ENCODE results near the gene RALGPS1.

GRCh38 chr9:127097683-127098082, 183.1 kb downstream of the RALGPS1 start:
- TF ChIP-seq, protein P1, sequence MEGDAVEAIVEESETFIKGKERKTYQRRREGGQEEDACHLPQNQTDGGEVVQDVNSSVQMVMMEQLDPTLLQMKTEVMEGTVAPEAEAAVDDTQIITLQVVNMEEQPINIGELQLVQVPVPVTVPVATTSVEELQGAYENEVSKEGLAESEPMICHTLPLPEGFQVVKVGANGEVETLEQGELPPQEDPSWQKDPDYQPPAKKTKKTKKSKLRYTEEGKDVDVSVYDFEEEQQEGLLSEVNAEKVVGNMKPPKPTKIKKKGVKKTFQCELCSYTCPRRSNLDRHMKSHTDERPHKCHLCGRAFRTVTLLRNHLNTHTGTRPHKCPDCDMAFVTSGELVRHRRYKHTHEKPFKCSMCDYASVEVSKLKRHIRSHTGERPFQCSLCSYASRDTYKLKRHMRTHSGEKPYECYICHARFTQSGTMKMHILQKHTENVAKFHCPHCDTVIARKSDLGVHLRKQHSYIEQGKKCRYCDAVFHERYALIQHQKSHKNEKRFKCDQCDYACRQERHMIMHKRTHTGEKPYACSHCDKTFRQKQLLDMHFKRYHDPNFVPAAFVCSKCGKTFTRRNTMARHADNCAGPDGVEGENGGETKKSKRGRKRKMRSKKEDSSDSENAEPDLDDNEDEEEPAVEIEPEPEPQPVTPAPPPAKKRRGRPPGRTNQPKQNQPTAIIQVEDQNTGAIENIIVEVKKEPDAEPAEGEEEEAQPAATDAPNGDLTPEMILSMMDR (IDR thresholded peaks at IDR 0.05) = no peak
- TF ChIP-seq POLR2A (IDR thresholded peaks at IDR 0.05) = no peak
